ENCODE measurements around the gene USP1.

DNA sequence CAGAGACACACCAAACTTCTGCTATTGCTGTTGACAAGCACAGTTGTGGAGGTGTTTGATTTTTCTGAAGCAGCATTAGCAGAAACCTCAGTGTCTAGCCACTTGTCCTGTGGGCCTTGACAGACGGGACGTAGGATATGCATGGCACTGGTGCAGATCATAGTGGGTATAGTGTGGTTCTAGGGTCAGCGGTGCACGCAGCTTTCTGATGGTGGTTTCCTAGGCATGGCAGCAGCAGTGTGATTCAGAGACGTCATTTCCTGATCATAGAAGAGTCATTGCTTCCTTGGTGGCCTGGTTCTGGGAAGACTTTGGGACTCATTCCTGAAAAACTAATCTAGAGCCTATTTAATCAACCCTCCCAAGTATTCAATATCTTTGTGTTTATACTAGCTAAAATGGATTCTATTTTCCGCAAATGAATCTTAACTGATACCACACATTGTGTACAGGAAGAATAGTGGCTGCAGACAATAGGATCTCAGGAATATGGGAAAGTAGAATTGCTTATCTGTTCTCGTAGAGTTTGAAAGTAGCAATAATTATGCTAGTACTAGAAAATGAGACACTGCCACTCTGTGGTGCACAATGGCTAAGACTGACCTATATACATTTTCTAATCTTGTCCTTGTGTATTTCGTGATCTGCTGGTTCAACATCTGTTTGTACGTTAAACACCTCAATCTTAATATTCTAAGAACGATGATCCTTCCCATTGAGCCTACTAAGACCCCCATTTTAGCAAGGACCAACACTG lies 2.8 kb upstream of the USP1 start:
- TF ChIP-seq EZH2phosphoT487 (conservative IDR thresholded peaks at IDR 0.05; ENCODE audit: low read length) (no peak), CTCF (IDR thresholded peaks at IDR 0.05; ENCODE audit: insufficient read depth, low read length, poor library complexity, severe bottlenecking) (no peak)
